ENCODE results near the gene ADAT2.

The ADAT2 gene

GRCh38 chr6:143396497-143397226, 53.8 kb downstream of the ADAT2 start:
- no peak for DNase-seq

- no peak for DNase-seq
Measured at GRCh38 chr6:143395699-143396098, 54.8 kb downstream of the ADAT2 start.

GRCh38 chr6:143394389-143394788, 56.1 kb downstream of the ADAT2 start:
- no peak for DNase-seq

GRCh38 chr6:143390278-143390677, 60.2 kb downstream of the ADAT2 start:
- no peak for DNase-seq

DNA sequence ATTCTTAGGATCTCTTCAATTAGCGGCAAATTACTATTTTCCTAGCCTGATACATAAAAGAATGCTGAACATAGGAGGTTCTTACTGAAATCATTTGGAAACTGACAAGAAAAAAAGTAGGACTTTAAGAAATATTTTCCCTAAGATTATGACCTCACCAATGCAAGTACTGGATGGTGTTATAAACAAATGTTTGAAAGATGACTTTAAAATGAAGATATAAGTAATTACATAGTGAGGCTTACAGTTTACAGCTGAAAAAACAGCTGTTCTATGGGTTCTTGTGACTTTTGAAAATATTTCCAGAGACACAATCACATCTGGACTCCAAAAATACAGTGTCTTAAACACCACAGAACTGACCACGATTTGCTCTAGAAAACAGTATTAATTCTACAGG, 64.9 kb downstream of the ADAT2 start:
- DNase-seq = no peak

DNA sequence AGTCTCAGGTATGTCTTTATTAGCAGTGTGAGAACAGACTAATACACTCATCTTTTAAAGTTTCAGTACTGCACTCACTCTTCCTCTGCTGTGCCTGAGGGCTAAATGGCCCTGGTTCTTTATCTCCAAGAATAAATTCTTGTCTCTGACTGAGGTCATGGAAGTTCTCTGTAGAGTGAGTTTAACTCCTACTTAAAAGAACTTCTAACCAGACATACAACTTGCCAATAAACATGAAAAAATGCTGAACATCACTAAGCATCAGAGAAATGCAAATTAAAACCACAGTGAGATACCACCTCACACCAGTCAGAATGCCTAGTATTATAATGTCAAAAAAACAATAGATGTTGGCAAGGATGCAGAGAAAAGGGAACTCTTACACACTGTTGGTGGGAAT, 73.6 kb downstream of the ADAT2 start:
- no peak for DNase-seq

DNA sequence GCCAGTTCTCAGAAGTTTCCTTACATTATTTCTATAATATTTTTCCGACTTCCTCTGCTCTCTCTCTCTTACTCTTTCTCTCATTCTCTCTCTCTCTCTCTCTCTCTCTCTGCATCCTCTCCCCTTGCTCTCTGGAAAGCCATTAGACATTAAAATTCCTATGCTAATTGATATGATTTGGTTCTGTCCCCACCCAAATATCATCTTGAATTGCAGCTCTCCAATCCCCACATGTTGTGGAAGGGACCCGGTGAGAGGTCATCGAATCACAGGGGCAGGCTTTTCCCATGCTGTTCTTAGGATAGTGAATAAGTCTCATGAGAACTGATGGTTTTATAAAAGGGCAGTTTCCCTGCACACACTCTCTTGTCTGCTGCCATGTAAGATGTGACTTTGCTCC, 74.1 kb downstream of the ADAT2 start:
- DNase-seq = no peak

- no peak for DNase-seq
Measured at GRCh38 chr6:143375022-143375585, 75.4 kb downstream of the ADAT2 start.

DNA sequence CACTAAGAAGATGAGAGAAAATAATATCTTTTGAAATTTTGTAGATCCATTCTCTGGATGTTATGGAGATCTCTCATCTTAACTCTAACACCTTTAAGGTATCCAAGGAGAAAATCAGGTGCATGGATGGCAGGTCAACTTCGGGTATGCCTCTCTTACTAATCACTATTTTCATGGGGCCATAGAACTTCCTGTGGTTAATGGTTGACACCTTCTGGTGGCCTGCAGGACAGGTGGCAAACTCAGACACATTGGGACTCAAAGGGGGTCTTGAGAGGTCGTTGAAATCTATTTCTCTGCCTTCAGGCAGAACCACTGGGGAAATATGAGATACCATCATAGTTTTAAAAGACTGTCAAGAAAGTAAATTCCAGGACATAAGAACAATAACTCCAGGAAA, 76.5 kb downstream of the ADAT2 start:
- no peak for DNase-seq

Data from stimulated activated CD4-positive, alpha-beta T cell treated with anti-CD3 and anti-CD28 coated beads, Interleukin-1b, Interleukin-23, amount 100 ng/mL, for 48 hours (primary cell).